GM10847 (cell line): ENCODE measurements around the gene SLC52A1.

ENCODE experiments used
- POLR2A ChIP-seq: IDR thresholded peaks from 2 replicates; pipeline ENCODE4 v1.6.1; 2011; ENCODE audit not compliant: insufficient read length; ENCODE audit errors: extremely low read depth

Gene SLC52A1

DNA sequence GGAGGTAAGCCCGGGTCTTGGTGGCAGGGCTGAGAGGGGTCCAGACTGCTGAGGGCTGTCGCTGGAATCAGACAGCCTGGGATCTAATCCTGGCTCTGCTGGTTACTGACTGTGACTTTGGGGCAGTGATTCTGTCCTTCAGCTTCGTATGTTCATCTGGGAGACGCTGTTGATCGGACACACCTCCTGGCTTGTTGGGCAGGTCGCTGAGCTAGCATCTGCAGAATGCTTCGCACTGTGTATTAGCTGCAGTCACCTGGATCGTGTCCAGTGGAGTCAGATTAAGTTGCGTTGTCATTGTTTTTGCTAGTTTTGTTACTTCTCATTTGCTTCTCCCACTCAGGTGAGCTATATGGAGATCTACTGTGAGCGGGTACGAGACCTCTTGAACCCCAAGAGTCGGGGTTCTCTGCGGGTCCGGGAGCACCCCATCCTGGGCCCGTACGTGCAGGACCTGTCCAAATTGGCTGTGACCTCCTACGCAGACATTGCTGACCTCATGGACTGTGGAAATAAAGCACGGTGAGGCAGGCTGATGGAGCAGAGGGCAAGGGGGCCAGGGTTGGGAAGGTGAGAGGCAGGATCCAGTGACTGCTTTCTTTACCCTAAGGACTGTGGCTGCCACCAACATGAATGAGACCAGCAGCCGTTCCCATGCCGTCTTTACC is 33.0 kb downstream of the SLC52A1 start:
- no peak for TF ChIP-seq POLR2A

DNA sequence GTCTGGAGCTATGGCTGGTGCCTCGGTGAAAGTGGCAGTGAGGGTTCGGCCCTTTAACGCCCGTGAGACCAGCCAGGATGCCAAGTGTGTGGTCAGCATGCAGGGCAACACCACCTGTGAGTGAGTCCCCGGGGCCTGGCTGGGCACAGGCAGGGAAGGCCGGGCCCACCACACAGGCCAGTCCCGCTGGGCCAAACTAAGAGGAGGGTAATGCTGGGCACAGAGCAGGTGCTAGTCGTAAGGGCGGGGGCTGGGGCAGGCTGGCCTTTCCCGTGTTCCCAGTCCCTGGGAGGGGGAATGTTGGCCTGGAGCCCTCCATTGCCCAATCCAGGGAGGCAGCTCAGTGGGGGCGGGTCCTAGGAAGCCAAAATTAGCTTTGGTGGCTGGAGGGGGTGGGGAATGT is 35.0 kb downstream of the SLC52A1 start:
- no peak for TF ChIP-seq POLR2A

DNA sequence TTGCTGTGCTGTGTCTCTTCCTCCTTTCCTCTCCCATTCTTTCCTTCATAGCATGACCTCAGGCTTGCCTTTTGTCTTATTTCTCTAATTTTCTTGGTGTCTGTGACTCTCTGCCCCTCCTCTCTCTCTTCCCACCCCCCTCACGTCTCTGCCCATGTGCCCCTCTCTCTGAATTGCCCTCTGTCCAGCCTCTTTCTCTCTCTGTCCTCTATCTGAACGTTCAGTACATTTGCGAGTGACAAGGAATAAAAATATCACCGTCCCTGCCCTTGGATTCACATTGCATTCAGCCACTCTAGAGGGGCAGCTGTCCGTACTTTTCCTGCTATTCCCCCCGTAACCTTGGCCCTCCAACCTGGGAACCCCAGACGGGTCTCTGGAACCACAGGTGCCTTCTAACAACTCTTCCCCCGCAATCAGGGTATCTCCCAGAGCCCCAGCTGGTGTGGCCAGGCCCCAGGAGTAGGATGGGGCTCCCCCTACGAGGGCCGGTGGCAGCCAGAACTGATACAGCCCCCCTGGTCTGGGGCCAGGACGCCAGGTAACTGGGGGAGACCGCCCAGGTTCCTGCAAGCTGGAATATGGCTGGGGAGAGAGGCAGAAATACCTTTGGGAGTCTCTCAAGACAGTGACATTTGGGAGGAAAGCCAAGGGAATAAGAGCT is 35.7 kb downstream of the SLC52A1 start:
- no peak for TF ChIP-seq POLR2A

GRCh38 chr17:4998732-4999429 is 36.3 kb downstream of the SLC52A1 start:
- no peak for TF ChIP-seq POLR2A

GRCh38 chr17:4998027-4998731 is 37.0 kb downstream of the SLC52A1 start:
- no peak for TF ChIP-seq POLR2A

DNA sequence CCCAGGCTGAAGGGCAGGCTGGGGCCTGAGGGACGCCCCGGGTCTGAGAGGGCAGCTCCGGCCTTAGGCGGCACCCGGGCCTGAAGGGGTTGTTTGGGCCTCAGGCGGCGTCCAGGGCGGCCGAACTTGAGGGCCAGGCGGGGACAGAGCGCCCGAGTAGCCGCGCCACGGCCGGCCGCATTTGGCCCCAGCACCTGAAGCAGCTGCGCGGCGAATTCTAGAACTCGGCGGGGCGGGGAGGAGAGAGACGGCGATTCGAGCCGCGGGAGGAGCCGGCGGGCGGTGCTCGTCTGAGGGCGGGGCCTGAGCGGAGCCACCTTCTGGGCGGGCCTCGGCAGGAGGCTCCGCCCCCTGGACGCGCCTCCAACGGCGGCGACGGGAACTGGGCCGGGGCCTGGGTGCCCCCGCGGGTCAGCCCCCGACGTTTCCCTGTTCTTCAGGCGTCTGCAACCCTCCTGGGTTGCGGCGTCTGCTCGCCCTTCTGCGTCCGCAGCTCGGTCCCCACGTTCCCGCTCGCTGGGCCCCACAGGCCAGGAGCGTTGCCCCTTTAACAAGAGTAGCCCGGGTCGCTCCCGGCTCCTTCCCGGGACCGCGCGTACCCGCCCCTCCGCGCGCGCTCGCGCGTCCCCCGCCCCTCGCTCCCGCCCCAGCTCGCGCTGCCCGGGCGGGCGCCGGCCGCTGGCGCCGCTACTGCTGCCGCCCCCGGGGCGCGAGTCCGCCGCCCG is 37.8 kb downstream of the SLC52A1 start, which contains the start of the genes INCA1 and KIF1C:
Gene INCA1, minus strand, starts transcription at position 221 of the 725 bp plus-strand sequence. CDS start 3,085 bp downstream, outside the sequence.
Gene KIF1C, plus strand, starts transcription at position 649 of the 725 bp plus-strand sequence. CDS start 2,297 bp downstream, outside the sequence.
- peak; percentile 34 for TF ChIP-seq POLR2A

- no peak for TF ChIP-seq POLR2A
These were observed 41.1 kb downstream of the SLC52A1 start for GRCh38 chr17:4994081-4994595.

GRCh38 chr17:4987767-4988567 is 47.3 kb downstream of the SLC52A1 start:
- no peak for TF ChIP-seq POLR2A

GRCh38 chr17:4986951-4987766 is 48.1 kb downstream of the SLC52A1 start, which contains the start of gene CAMTA2:
TSS of gene CAMTA2 (minus strand) at chr17:4987675. CDS start at chr17:4986222, 1,453 bp downstream.
- peak; percentile 63 for TF ChIP-seq POLR2A

DNA sequence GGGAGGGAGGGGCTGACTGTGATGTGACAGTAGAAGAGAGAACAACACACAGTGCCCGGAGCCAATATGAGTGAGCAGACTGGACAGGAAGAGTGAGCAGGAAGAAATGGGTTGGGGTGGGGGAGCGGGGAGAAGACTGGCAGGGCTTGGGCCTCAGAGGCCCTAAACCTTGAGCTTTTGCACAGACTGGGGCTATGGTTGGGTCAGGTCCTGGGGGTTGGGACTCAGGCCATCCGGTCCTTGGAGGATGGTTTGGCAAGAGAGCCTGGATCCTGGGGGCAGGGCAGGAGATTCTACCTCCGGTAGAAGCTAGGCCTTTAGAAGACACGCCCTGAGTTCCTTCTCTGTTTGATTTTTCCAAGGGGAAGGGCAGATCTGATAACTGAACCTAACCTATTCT is 48.8 kb downstream of the SLC52A1 start:
- no peak for TF ChIP-seq POLR2A
